ENCODE data around the gene TSPAN31.
"Not testable (repeated sequence)": the region's sequence is repeated elsewhere in the genome, so short reads cannot be mapped to it uniquely, and the experiment has no call there.

The TSPAN31 gene

GRCh38 chr12:57767305-57767698 lies 22.5 kb downstream of the TSPAN31 start:
- no peak for DNase-seq (ENCODE audit: low read depth)

DNA sequence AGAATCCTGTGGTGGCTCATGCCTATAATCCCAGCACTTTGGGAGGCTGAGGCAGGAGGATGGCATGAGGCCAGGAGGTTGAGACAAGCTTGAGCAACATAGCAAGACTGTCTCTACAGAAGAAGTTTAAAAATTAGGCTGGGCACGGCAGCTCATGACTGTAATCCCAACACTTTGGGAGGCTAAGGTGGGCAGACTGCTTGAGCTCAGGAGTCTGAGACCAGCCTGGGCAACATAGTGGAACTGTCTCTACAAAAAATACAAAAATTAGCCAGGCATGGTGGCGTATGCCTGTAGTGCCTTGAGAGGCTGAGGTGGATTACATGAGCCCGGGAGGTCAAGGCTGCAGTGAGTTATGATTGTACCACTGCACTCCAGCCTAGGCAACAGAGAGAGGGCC lies 23.0 kb downstream of the TSPAN31 start:
- no peak for DNase-seq (ENCODE audit: low read depth)

- DNase-seq (ENCODE audit: low read depth) = no peak
Measured at GRCh38 chr12:57769594-57769993, 24.8 kb downstream of the TSPAN31 start.

DNA sequence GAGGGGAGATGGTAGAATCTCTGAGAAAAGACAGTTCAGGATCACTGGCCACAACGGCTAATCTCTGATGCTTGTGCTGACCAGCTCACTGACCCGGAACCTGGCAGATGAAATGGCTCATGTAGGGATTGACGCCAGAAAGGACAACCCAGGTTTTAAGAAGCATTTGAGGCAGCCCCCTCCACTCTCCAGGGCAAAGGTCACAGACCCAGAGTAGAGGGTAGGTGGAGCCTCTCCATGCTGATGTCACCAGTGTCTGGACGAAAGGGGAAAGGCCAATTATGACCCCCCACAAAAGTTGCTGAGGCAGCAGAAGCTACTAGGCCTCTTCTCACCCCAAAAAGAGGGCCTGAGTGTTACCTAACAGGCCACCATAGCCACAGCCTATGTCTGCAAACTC lies 25.9 kb downstream of the TSPAN31 start:
- no peak for DNase-seq (ENCODE audit: low read depth)

- peak; percentile 91 for DNase-seq (ENCODE audit: low read depth)
Measured at GRCh38 chr12:57771236-57771872, 26.5 kb downstream of the TSPAN31 start.

- DNase-seq (ENCODE audit: low read depth) = peak; percentile 92
Measured at GRCh38 chr12:57771873-57772428, 27.1 kb downstream of the TSPAN31 start, which contains the start of gene METTL1. METTL1 (minus strand) TSS chr12:57772105; CDS start chr12:57772083, 22 bp downstream.

DNA sequence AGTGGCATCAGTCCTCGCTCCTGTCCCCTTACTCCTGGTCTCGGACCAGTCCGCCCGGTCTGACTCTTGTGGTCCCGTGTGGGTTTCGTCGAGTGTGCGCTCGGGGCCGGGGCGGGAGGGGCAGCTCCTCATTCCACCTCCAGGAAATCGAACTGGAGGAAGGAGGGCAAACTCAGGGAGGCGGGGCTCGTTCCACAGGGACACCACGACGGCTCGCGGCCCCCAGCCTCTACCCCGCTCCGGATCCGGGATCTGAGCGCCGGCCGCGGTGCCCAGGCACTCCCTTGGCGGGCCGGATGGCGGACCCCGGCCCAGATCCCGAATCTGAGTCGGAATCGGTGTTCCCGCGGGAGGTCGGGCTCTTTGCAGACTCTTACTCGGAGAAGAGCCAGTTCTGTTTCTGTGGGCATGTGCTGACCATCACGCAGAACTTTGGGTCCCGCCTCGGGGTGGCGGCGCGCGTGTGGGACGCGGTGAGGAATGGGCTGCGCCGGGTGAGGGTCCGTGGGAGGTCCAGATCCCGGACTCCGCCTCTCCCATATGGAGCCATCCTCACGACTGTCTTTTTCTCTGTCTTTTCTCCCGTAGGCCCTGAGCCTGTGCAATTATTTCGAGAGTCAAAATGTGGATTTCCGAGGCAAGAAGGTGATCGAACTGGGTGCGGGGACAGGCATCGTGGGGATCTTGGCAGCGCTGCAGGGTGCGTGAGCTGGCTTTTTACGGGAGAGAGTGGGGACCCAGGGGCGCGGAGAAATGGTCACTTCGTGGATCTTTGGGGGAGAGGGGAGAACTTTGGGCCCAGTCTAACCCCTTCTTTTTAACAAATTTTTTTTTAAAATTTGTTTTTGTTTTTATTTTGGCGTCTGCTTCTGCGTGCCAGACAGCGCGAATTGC lies 27.8 kb downstream of the TSPAN31 start, which contains the start of gene EEF1AKMT3:
TSS of gene EEF1AKMT3 (plus strand) at position 186 of the 894 bp plus-strand sequence. CDS start at position 297, 111 bp downstream.
- no peak for DNase-seq (ENCODE audit: low read depth)

DNA sequence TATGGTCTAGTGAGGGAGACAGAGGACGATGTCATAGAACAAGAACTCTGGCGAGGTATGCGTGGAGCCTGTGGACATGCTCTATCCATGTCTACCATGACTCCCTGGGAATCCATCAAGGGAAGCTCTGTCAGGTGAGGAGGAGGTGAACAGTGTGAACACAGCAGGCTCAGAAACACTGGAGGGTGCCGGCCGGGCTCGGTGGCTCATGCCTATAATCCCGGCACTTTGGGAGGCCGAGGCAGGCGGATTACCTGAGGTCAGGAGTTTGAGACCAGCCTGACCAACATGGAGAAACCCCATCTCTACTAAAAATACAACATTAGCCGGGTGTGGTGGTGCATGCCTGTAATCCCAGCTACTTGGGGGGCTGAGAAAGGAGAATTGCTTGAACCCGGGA lies 29.8 kb downstream of the TSPAN31 start:
- not testable (repeated sequence) for DNase-seq (ENCODE audit: low read depth)

DNA sequence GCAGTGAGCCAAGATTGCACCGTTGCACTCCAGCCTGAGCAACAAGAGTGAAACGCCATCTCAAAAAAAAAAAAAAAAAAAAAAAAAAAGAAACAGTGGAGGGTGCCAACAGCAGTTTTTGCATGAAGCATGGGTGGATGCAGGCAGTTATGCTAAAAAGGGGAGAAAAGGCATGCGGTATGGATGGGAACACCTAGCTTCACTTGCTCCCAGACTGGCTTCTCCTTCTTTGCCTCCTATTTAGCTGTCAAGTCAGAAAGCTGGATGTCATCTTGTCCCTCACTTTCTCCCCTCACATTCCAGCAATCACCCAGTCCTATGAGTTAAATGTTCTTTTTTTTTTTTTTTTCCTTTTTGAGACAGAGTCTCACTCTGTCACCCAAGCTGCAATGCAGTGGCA lies 30.2 kb downstream of the TSPAN31 start:
- no peak for DNase-seq (ENCODE audit: low read depth)

- no peak for DNase-seq (ENCODE audit: low read depth)
Measured at GRCh38 chr12:57775563-57776246, 30.9 kb downstream of the TSPAN31 start.

DNA sequence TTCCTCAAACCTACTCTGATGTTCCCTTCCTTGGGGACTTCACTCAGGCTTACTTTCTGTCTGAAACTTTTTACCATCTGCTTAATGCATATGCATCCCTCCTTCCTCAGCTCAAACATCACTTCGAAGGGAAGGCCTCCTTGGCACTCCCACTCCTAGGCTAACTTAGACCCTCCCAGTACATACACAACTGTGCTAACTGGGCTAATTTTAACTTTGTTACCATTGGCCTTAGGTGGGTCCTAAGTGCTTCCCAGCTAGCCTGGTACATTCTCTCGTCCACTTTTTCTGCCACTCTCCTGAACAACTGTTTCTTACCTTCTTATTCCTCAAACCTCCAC lies 31.4 kb downstream of the TSPAN31 start:
- DNase-seq (ENCODE audit: low read depth) = no peak

DNA sequence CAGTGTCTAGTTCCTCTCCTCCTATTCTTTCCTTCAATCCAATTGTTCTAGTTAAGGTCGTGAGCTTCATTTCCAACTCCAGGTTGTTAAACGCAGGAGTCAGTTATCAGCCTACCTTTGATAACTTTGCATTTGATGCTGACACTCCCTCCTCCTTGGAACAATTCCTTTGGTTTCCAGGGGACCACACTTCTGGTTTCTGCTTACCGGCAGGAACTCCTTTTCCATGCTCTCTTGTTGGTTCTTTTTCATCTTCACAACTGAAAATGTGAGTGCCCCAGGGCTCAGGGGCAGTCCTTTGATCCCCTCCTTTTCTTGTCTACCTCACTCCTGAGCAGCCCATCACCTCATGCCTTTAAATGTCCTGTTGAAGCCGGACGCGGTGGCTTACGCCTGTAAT lies 32.5 kb downstream of the TSPAN31 start:
- no peak for DNase-seq (ENCODE audit: low read depth)

DNA sequence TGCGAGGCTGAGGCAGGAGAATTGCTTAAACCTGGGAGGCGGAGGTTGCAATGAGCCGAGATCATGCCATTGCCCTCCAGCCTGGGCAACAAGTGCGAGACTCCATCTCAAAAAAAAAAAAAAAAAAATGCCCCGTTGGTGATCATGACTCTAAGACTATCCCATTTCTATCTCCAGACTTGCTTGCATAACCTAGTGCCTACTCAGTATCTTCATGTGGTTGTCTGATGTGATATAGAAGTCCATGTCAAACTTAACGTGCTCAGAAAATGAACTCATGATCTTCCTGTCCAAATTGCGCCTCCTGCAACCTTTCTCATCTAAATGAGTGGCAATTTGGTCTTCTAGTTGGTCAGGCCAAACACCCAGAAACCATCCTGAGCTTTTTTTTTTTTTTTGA lies 33.1 kb downstream of the TSPAN31 start:
- no peak for DNase-seq (ENCODE audit: low read depth)

GRCh38 chr12:57779736-57780135 lies 34.9 kb downstream of the TSPAN31 start:
- no peak for DNase-seq (ENCODE audit: low read depth)

- no peak for DNase-seq (ENCODE audit: low read depth)
Measured at GRCh38 chr12:57780284-57780897, 35.6 kb downstream of the TSPAN31 start.

- no peak for DNase-seq (ENCODE audit: low read depth)
Measured at GRCh38 chr12:57781244-57781643, 36.4 kb downstream of the TSPAN31 start.

GRCh38 chr12:57781801-57782200 lies 37.0 kb downstream of the TSPAN31 start:
- no peak for DNase-seq (ENCODE audit: low read depth)

DNA sequence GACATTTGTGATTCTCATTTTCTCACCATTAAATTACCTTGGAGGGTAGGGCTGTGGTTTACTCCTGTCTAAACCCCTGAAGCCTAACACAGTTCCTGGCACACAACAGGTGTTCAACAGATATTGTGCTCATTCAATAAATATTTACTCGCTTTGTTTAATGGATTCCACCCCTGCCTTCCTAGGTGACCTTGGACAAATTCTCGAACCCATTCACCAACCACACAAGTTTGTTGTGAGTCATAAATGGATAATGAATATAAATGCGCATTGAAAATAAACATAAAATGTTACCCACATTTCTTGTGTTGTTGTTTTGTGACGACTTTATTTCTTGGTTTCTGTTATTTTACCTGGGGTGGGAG lies 37.4 kb downstream of the TSPAN31 start:
- no peak for DNase-seq (ENCODE audit: low read depth)

GRCh38 chr12:57782608-57783465 lies 38.0 kb downstream of the TSPAN31 start, which contains the start of gene TSFM:
TSFM (plus strand) TSS chr12:57782787; CDS start chr12:57782802, 15 bp downstream.
- peak; percentile 94 for DNase-seq (ENCODE audit: low read depth)

GRCh38 chr12:57783466-57783801 lies 38.6 kb downstream of the TSPAN31 start:
- DNase-seq (ENCODE audit: low read depth) = no peak

DNA sequence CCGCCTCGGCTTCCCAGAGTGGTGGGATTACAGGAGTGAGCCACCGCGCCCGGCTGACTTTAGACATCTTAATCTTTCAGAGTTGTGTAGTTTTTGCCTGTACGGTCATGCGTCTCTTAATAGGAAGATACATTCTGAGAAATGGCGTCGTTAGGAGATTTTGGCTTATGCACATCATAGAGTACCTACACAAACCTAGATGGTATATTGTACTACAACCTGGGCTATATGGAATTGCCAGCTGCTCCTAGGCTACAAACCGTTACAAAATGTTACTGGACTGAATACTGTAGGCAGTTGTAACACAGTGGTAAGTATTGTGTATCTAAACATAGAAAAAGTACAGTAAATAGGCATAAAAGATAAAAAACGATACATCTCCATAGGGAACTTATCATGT lies 39.0 kb downstream of the TSPAN31 start:
- no peak for DNase-seq (ENCODE audit: low read depth)

Data from activated T-cell treated with anti-CD3 and anti-CD28 coated beads for 24 hours (primary cell).